HG02970 (cell line): ENCODE results near the gene GALC.

Experiments used
- ATAC-seq: cut with Tn5 transposase; IDR thresholded peaks from one replicate; pipeline ENCODE4 v1.9.1; 2021; ENCODE audit warnings: mild to moderate bottlenecking, moderate library complexity, moderate number of reproducible peaks; ENCODE audit not compliant: unreplicated experiment, low FRiP score

The GALC gene

GRCh38 chr14:87966816-87967215 lies 26.2 kb downstream of the GALC start:
- ATAC-seq: no peak

DNA sequence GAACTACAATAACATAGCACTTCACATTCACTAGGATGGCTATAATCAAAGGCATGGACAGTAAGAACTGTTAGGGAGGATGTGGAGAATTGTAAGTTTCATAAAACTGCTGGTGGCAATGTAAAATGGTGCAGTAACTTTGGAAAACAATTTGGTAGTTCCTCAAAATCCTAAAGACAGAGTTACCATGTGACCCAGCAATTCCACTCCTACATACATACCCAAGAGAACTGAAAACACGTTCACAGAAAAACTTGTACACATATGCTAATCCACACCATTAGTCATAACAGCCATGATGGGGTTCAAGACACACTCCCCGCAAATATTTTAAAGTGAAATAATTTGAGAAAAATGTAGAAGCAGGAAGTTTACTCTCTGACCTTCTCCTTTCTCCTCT lies 31.7 kb downstream of the GALC start:
- no peak for ATAC-seq

DNA sequence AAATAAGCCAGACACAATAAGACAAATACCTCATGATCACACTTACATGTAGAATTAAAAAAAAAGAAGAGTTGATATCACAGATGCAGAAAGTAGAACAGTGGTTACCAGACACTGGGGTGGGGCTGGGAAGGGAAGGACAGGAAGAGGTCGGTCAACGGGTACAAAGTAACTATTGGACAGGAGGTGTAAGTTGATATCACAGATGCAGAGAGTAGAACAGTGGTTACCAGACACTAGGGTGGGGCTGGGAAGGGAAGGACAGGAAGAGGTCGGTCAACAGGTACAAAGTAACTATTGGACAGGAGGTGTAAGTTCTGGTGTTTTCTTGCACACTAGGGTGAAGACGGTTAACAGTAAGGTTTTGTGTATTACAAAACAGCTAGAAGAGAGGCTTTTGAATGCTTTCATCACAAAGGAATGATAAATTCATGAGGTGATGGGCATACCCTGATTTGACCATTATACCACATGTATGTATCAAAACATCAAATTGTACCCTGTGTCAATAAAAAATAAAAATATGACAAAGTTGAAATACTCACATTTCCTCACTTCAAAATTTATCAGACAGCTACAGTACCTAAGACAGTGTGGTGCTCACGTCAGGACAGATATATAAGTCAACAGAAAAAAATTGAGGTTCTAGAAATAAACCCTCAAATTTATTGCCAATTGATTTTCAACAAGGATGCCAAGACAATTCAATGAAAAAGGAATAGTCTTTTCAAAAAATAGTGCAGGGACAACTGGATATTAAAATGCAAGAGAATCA lies 32.8 kb downstream of the GALC start:
- no peak for ATAC-seq

GRCh38 chr14:87955501-87955900 lies 37.5 kb downstream of the GALC start:
- ATAC-seq: no peak

GRCh38 chr14:87952307-87953094 lies 40.5 kb downstream of the GALC start:
- peak; percentile 86 for ATAC-seq

- no peak for ATAC-seq
Observed at GRCh38 chr14:87944987-87945604, 47.9 kb downstream of the GALC start.

DNA sequence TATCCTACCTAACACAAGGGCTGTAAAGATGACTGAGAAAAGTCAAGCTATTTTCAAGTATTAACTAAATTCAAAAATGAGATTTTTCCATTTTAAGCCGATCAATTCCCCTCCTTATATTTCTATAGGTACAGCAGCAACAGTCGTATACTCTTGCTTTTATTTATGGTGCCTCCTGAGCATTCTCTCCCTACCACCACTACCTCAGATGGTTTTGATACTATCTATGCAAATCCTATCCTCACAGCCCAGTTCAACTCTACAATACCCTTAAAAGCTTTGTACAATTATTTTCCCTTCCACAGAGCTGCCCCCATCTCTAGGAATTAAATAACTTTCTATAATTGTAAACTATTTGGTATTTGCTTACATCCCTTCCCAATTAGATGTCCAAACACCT lies 52.1 kb downstream of the GALC start:
- ATAC-seq: peak; percentile 25

GRCh38 chr14:87940382-87940781 lies 52.6 kb downstream of the GALC start:
- peak; percentile 92 for ATAC-seq

DNA sequence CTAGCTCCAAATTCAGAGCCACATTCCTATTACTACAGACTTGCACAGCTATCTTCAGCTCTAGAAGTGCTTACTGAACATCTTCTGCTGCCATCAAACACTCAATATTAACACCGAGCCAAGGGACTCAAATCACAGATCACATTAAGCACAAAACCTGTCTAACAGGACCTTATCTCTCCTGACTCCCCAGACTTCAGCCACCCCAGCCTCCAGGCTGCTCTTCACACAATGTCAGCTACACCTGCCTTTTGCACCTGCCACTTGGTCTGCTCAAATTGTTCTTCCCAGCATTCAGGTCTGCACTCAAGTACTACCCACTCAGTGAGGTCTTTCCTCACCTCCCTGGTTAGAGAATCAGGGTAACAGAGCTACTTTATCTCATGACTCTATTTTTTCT lies 57.1 kb downstream of the GALC start:
- ATAC-seq: no peak

DNA sequence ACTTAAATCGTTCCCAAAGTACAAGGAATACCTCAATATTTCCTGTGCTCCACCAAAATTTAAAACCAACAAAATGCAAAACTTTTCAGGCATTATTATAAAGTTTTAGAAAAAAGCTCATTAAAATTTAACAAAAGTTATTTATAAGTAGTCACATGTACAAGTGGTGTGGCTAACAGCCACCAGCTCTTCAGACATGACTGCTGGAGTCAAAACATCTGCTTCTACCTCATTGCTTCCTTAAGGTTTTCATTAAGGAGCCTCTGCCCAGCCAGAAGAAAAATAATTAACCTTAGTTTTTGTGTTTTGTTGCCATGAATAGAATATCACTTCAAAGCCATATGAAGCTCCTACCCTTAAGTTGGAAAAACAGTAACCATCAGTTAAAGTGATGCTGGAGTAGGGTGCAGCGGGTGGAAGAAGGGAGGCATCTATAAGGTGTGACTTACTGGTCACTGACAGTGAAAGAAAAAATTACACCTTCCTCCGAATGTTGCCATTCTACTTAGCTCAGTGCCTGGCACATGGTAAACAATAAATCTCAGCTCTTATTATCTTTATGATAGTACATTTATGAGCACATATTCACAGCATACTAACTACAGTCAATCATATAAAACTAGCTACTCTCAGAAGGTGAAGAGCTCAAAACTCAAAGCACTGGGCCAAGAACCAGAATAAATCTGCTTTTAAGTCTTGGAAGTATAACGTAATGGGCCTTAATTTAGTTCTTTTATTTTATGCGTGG lies 57.7 kb downstream of the GALC start:
- no peak for ATAC-seq

GRCh38 chr14:87934185-87934584 lies 58.8 kb downstream of the GALC start:
- no peak for ATAC-seq

DNA sequence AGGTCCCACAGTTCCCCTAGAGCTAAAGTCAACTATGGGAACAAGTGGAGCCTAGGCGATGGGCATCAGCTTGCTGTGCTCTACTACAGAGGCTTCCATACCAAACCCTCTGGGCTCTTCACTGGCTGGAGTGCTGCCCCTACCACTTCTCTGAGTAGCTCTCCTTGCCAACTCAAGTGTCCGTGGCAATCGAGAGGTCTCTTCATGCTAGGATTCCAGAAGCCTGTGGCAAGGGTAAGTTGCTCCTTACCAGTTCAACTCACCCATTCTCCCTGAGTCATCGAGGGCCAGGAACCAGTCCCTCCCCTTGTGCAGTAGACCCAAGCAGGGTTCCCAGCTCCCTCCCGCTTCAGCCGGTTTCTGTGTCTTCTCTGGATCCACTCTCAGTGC lies 76.1 kb downstream of the GALC start:
- no peak for ATAC-seq

GRCh38 chr14:87916103-87916885 lies 76.7 kb downstream of the GALC start:
- ATAC-seq: no peak

DNA sequence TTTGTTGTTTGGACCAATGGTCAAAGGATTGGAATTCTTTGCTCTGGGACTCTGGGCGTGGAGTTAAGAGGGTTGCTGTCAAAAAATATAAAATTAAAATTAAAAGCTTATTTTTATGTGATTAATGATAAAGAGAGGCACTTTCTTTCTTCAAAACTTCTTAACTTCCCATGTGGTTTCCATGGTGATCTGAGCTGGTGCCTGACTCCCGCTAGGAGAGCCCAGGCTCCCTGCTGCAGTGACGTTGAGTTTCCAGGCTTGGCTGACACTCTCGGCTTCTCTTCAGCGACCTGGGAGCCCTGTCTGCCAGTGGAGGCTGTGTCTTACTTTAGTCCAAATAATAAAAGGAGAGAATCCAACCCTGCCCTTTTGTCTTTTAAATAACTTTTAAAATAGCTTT lies 84.4 kb downstream of the GALC start:
- no peak for ATAC-seq

DNA sequence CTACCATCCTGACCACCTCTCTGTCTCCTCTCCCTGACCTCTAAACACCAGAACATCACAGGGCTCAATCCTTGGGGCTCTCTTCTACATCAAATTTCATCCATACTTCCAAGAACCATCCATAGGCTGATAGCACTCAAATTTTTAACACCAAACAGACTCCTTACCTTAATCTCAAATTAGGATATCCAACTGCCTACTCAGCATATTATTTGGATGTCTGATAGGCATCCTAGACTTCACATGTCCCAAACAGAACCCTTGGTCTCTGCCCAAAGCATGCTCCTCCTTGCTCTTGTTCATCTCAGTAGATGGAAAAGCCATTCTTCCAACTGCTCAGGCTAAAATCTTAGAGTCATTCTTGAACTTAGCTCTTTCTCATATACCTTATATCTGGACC lies 91.3 kb downstream of the GALC start:
- ATAC-seq: no peak

DNA sequence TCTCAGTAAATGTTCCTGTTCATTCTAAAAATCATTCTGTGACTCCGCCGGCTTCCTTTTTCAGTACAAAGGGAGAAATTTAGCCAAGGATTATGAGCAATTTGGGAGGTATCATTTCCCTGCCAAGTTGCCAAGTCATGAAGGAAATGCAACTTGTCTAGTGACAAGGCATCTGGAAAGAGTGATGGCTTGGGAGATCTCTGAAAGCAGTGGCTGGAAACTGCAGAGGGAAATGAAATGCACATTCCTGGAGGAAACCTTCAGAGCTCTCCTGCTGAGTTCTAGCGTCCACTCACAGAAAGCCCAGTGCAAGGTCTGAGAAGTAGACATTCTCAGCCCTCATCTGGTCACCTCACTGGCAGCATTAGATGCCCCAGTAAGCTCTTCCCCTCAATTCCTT lies 91.7 kb downstream of the GALC start:
- no peak for ATAC-seq

GRCh38 chr14:87899228-87899627 lies 93.8 kb downstream of the GALC start:
- ATAC-seq: no peak

DNA sequence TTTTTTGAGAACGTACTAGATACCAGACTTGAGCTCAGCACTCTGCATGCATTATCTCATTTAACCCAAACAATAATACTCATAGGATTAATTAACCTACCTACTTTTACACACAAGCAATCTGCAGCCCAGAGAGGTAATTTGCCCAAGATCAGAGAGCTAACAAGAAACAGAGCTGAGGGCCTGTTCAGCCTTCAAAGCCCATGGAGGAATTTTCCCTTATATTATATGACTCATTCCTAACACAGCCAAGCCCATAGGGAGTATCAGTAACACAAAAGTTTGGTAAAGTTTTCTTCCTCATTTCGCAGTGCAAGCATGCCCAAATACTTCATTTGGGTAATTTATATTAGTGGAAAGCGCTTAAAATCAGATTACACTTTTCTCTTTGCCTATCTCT lies 94.7 kb downstream of the GALC start:
- no peak for ATAC-seq

DNA sequence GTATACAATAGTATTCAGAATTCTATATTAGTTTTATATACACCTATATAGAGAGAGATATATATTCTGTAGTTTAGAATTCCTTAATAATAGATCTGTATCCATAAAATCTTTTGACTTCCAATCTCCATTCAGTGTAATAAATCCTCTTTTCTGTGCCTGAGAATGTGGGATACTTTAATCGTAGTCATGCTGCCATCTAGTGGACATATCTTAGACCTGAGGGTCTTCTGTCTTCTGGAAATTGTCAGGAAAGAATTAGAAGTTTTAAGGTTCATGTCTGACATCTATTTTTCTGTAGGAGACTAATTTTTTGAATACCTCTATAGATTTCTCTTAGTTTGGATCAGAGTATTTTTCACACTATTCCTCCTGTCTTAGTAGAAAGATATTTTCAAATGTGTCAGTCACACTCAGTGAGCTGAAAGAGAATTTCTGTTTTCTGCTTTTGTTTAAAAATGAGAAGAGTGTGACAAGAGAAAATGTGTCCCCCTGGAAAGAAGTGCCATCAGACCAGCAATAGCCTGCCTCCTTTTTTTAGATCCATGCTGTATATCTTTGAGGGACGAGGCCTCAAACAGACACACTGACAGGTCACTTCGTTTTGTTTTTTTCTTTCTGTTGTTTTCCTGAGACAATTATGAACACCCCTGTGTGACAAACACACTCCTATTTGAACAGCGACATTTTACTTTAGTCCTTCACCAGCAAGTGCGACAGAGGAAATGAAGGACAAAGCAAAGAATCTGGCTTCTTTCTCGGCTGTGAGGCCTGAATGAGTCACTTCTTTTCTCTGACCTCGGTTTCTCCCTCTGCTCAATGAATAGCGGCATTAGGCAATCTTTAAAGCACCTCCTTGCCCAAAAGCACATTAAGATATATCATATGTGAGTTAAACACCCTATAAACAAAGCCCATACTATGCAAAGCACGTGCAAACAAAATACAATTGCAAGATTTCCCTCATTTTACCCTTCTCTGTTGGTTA lies 96.3 kb downstream of the GALC start:
- no peak for ATAC-seq
